Mesenteric fat pad (tissue), 1 donor: ENCODE data around the gene QPRT. TPM values are rescaled to one million over a fixed set of nuclear protein-coding genes. Genes with fewer than 3 reads are reported as not detected.
"Not testable (repeated sequence)": the region's sequence is repeated elsewhere in the genome, so short reads cannot be mapped to it uniquely, and the experiment has no call there.

Experiments
- DNase-seq: peaks from one replicate; pipeline ENCODE4 v3.0.0-alpha.2; 2020; ENCODE audit warnings: low spot score
- long read RNA-seq: library from polyadenylated mRNA; unstranded; transcript quantifications from one replicate; pipeline ENCODE4 v2.0.0, GENCODE V29; 2020
- total RNA-seq: library from RNA; stranded (reverse); fragmentation: NEBNext Ultra II Directional; extraction: Animal tissue kit (Norgen Biotek cat#: 25700); gene quantifications from one replicate; pipeline ENCODE4 v1.2.1, GENCODE V29; 2021
- donor health status: DM: yes; HTN: yes; CAD: no.

Gene QPRT
- 3.4 TPM for total RNA-seq
- long read RNA-seq, transcript QPRT-202 (4 exons, 2,343 nt), result major isoform, 12 of 19 reads
- long read RNA-seq, partial matches to known transcripts, result 3 of 19 reads
- long read RNA-seq, other reads (novel, unspliced or antisense), result 4 of 19 reads

DNA sequence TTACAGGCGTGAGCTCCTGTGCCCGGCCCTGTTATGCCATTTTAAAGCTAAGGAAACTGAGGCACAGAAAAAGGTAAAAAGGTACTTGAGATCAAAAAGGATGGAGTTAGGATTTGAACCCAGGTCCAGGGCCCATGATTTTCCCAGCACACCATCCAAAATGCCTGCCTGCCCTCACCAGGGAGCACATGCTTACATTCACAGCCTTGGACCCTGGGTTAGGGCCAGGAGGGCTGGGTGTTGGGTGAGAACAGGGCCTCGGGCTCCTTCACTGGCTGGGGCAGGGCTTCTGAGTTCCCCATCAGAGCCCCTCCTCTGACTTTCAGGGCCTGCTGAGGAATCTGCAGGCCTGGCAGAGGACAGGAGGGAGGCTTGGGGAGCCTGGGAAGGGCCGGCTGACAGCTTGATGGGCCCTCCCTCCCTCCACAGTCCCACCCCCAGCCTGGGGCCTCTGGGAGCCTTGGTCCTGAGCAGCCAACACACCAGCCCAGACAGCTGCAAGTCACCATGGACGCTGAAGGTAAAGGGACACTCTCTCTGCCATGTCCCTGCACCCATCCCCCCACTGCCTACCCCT, at the start of gene QPRT:
Gene QPRT, plus strand, starts transcription at position 490 of the 577 bp plus-strand sequence. Its CDS starts 18 bp downstream, at position 508.
- no peak for DNase-seq

DNA sequence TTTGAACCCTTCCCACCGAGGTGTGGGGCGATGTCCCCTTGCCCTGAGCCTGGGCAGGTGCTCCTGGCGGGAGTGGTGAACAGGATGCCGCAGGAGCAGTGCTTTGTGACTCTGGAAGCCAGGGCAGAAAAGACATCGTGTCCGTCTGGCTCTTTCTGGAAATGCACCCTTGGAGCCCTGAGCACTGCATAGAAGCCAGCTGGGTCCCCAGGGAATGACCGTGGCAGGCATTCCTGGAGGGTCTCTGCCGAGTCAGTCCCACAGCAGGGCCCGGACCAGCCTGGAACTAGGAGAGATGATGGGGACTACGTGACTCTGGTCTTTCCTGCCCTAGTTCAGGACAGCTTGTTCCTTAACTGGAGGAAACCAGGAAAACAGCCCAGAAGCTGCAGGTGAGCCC, 49.7 kb upstream of the QPRT start:
- DNase-seq, result not testable (repeated sequence)

DNA sequence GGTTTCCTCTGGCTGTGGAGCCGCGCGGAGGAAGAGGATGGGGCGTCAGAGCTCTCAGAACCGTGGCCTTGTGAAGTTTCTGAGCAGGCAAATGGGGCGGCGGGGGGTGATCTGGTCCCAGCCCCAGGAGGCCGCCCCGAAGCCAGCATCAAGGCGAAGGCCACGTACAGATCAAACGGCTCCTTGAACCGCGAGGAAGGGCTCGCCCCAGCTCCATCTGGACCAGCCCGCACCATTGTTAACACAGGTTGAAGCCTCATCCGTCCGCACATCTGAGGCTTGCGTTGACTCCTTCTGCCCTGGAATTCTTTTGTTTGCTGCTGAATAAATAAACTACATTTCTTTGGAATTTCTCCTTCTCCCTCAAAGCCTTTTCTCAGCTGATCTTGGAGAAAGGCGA, 47.3 kb upstream of the QPRT start:
- DNase-seq, result not testable (repeated sequence)

DNA sequence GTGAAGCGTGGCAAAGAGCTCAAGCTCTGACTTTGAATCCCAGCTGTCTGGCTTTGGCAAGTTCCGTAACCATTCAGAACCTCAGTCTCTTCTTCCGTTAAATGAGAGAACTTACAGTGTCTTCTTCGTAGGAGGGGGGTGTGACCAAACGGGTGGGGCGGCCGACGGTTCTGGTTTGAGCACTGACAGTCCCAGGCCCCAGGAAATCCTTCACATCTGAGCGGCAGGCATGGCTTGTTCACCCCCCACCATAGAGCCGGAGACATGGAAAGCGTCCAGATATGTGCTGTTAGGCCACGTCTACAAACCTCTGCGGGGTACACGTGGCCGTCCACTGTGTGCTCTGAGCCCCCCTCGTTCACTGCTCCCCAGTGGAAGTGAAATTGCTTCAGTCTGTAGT, 43.1 kb upstream of the QPRT start:
- DNase-seq, result not testable (repeated sequence)

DNA sequence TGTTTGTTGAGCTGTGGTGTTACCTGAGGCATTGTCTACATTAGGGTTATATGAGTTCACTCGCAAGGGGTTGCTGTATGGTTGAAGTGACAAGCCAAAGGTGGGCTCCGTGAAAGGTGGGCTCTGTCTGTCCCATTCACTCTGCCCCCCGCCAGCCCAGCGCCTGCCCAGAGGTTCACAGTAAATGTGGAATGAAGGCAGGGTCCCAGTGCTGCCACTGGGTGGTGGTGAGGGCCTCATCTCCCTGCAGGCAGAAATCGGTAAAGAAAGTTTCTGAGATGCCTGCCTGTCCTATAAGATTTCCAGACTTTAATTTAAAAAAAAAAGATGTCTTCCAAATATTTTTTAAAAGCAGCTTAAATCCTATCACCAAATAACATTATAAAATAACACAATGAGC, 42.6 kb upstream of the QPRT start:
- DNase-seq, result not testable (repeated sequence)

DNA sequence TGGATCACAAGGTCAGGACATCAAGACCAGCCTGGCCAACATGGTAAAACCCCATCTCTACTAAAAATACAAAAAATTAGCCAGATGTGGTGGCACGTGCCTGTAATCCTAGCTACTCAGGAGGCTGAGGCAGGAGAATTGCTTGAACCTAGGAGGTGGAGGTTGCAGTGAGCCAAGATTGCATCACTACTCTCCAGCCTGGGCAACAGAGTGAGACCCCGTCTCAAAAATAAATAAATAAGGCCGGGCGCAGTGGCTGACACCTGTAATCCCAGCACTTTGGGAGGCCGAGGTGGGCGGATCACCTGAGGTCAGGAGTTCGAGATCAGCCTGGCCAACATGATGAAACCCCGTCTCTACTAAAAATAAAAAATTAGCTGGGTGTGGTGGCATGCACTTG, 40.2 kb upstream of the QPRT start:
- DNase-seq, result not testable (repeated sequence)

DNA sequence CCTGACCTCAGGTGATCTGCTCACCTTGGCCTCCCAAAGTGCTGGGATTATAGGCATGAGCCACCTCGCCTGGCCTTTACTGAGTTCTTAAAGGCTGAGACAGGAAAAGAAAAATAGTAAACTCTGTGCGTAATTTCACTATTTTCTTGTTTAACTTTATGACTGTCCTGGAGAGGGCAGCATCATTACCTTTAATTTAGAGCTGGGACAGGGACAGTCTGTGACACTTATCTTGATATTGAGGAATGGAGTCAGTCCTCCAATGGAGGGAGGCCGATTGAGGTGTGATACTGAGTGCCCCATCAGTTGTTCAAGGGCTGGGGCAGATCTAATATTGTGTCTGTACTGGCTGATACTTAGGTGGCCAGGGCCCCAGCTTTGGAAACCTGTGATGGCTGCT, 37.4 kb upstream of the QPRT start:
- DNase-seq, result no peak

DNA sequence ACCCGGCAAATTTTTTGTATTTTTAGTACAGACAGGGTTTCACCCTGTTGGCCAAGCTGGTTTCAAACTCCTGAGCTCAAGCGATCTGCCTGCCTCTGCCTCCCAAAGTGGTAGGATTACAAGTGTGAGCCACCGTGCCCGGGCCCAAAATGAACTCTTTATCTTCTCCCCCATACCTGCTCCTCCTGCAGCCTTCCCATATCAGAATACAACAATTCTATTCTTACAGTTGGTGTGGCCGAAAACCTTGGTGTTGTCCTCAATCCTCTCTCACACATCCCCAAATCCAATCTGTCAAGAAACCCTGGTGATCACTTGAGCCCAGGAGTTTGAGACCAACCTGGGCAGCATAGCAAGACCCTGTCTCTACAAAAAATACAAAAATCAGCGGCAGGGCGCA, 35.4 kb upstream of the QPRT start:
- DNase-seq, result no peak

DNA sequence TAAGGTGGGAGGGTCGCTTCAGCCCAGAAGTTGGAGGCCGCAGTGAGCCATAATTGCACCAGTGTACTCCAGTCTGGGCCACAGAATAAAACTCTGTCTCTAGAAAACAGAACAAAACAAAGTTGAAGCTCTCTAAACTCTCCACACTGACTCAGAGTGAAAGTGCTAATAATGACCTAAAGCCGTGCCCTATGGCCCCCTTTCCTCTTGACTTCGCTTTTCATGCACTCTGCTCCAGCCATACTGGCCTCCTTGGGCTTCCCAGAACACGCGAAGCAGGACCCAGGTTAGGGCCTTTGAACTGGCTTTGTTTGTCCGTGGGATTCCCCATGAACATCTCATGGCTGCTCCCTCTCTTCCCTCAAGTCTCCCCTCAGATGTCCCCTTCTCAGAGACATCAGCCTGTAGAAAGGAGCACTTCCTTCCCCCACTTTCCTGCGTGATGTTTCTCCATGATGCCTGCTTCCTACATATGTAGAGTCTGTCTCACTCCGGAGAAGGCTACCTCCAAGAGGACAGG, 34.6 kb upstream of the QPRT start:
- DNase-seq, result no peak

DNA sequence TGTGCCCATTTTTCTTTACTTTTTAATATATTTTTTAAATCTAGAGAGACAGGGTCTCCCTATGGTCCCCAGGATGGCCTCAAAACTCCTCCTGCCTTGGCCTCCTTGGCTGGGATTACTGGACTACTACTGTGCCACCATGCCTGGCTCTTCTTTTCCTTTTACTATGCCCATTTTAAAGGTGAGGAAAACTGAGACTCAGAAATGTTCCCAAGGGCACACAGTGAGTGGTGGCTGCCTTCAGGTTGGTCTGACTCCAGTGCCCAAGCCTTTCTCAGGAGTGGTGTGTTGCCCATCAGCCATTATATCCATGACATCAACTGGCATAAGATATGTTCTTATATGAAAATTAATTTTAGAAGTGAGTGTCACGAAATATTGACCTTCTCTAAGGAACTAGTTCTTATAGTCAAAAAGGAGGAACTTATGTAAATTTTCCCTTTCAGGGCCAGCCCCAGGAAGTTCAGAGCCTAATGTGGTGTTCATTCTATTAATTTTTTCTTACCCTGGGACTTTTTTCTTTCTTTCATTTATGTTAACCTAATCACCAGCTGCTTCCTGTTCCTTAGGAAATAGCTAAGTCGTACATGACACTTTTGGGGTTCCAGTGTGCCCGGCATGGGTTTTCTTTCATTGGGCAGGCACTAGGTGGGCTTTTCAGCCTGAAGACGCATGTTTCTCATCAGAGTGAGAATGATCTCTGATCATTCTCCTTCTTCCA, 33.8 kb upstream of the QPRT start:
- no peak for DNase-seq

DNA sequence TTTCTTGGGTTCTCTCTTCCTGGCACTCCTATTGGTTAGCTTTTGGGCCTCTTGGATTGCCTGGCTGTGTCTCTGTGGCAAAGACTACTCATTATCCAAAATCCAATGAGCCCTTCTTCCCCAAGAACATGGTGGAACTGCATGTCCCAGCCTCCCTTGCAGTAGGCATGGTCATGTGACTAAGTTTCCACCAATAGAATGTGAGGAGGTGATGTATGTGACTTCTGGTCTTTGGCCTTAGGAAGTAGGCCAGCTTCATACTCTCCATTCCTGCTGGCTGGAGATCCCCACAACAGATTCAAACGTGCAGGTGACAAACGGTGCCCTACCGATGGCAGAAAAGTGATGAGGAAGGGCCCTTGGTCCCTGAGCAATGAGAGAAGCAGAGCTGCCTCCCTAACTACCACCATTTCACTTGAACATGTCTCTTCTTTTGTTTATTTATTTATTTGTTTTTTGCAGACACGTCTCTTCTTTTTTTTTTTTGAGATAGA, 33.2 kb upstream of the QPRT start:
- no peak for DNase-seq

DNA sequence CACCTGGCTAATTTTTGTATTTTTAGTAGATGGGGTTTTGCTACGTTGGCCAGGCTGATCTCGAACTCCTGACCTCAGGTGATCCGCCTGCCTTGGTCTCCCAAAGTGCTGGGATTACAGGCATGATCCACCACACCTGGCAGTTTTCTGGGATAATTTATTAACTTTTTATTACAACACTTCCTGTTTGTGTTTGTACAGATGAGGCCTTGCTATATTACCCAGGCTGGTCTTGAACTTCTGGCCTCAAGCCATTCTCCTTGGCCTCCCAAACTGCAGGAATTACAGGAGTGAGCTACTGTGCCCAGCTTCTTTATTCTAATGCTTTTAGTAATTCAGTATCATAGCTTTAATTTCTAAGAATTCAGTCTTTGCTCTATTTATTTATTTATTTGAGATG, 32.0 kb upstream of the QPRT start:
- DNase-seq, result no peak

DNA sequence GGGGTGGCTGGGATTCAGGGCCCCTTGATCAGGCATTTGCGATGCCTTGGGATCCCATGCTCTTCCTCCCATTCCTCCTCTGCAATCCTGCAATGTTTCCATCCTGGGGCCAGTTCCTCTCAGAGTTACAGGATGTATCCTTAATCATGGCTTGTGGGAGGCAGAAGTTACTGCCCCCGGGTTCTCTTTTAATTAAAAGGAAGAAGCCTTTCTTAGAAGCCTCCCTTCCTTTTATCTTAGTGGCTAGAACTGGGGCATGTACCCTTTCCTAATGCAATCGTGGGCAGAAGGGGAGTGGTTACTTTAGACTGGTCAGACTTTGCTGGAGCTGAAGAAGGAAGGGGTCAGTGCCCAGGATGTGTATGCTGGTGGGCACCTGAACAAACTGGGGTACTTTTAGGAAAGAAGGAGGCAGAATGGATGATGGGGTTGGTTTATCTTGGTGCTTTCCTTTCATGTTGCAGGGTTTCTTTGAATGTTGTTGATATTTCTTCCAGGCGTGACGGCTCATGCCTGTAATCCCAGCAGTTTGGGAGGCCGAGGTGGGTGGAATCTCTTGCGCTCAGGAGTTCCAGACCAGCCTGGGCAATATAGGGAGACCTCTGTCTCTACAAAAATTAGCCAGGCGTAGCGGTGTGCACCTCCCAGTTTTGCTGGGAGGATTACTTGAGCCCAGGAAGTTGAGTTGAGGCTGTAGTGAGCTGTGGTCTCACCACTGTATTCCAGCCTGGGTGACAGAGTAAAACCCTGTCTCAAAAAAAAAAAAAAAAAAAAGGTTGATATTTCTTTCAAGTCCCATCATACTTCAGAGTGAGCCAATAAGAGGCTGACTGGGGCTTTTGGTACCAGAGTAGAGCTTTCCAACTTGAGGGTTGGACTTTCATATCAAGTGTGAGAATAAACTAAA, 29.1 kb upstream of the QPRT start:
- no peak for DNase-seq

DNA sequence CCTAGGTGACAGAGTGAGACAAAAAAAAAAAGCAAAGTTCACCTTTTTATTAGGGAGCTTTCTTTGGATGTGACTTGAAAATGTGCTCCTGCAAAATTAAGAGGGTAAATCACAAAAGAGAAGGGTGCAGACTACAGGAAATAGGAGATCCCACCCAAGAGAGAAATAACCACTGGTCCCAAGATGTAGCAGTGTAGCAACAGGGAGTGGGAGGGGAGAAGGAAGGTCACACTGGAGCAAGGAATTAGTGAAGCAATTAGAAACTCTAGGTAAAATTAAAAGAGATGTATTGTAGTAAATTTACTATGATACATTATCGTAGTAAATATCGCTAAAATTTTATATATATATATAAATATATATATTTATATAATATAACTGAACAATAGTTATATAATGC, 28.2 kb upstream of the QPRT start:
- DNase-seq, result no peak

DNA sequence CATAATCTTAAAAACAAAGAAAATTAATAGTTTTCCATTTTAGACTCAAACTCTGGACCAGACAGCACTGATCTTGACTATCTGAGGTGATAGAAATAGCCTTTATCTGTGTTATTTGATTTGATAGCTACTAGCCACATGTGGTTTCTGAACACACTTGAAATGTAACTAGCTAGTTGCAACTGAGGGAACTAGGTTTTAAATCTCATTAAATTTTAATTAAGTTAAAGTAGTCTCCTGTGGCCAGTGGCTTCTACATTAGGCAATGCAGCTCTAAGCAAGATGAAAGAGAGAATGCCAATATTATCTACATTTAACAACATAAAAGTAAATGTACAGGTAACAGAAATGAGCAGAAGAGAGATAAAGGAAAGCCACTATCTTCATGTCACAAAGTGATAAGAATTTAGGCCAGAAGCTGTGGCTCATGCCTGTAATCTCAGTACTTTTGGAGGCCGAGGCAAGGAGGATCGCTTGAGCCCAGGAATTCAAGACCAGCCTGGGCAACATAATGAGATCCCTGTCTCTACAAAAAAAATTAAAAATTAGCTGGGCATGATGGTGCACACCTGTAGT, 27.1 kb upstream of the QPRT start:
- no peak for DNase-seq

DNA sequence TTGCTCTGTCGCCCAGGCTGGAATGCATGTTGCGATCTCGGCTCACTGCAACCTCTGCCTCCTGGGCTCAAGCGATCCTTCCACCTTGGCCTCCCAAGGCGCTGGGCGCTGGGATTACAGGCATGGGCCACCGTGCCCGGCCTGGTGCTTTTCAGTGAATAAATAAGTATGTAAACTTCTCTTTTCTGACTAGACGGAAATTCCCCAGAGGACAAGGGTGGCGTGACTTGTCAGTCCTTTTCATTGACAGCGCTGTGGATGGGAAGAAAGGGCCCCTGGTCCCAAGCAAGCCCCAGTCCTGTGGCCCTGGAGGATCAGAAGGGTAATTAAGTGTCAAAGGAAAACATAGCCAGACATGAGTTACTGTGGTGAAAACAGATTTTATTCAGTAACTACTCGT, 25.5 kb upstream of the QPRT start:
- no peak for DNase-seq

DNA sequence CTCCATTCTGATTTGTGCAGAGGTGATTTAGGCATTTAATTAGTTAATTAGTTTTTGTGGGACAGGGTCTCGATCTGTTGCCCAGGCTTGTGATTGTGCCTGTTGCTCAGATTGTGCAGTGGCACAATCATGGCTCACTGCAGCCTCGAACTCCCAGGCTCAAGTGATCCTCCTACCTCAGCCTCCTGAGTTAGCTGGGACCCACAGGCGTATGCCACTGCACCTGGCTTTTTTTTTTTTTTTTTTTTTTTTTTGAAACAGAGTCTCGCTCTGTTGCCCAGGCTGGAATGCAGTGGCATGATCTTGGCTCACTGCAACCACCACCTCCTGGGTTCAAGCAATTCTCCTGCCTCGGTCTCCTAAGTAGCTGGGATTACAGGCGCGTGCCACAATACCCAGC, 25.1 kb upstream of the QPRT start:
- not testable (repeated sequence) for DNase-seq

DNA sequence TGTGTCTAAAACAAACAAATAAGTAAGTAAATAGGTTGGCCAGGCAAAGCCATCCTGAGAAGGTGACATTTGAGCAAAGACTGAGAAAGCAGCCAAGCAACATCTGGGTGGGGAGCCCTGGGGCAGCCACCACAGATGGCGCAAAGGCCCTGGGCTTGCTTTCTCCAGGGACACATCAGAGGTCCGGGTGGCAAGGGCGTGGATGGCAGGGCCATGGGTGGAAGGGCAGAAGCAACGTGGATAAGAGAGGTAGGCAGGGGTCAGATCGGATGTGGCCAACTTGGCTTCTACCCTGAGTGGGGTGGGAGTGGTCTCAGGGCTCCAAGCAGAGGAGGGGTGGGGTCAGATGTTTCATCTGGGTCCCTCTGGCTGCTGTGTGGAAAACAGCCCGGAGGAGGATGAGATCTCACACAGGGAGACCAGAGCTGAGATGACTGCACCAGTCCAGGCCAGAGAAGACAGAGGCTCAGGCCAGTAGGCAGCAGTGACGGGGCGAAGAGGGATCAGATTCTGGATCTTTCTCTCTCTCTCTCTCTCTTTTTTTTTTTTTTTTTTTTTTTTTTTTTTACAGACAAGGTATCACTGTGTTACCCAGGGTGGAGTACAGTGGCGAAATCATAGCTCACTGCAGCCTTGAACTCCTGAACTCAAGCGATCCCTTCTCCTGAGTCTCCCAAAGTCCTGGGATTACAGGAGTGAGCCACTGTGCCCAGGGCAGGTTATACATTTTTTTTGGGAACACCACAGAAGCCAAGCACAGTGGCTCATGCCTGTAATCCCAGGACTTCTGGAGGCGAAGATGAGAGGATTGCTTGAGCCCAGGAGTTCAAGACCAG, 22.1 kb upstream of the QPRT start:
- no peak for DNase-seq

DNA sequence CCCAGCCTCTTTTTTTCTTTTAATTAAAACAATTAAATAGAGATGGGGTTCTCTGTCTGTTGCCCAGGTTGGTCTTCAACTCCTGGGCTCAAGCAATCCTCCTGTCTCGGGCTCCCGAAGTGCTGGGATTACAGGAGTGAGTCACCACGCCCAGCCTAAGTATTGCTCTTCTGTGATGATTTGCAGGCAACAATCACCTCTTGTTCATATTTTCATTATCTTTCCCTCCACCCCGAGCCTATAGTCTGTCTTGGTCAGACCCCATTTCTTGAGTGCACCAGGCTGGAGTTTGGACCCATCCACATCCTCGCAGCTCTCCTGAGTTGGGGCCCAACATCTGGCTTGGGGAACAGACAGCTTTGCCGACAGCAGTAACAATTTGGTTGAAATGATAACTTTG, 20.3 kb upstream of the QPRT start:
- no peak for DNase-seq
